Common myeloid progenitor, CD34-positive (primary cell): ENCODE results near the gene PRSS38.

ENCODE experiments used
- CTCF ChIA-PET: fragments of 350-600 bp; sonication (Branson Sonifier 250); formaldehyde crosslinking; loops from one replicate; lab custom pipeline; 2021; ENCODE audit warnings: antibody characterized with exemption; lab: Charles Lee
- POLR2A ChIA-PET: fragments of 350-600 bp; sonication (Branson Sonifier 250); formaldehyde crosslinking; loops from one replicate; lab custom pipeline; 2021; ENCODE audit warnings: antibody characterized with exemption; lab: Charles Lee
- DNase-seq, 3 donors: peaks; one replicate each; pipeline versions ENCODE4 v3.0.0 to v3.0.0-alpha.2; 2013
- H3K27ac ChIP-seq, 2 experiments: 1 replicate in 1 of 2; 2 replicates in 1 of 2; pipeline ENCODE4 v1.7.0; 2013; ENCODE audit warnings: inconsistent platforms in 2 of 2, low read length in 2 of 2, mild to moderate bottlenecking in 2 of 2, low read depth in 1 of 2, moderate library complexity in 1 of 2; ENCODE audit not compliant: severe bottlenecking in 2 of 2, insufficient read depth in 1 of 2, poor library complexity in 1 of 2
- H3K27me3 ChIP-seq, 5 experiments: replicated peaks in 2 of 5; 1 replicate in 3 of 5; 2 replicates in 2 of 5; pipeline versions ENCODE4 v1.6.1 to v1.7.0; 2013; ENCODE audit warnings: low read length in 4 of 5, mild to moderate bottlenecking in 2 of 5, moderate library complexity in 2 of 5, inconsistent platforms in 1 of 5; ENCODE audit not compliant: insufficient read depth in 5 of 5, control insufficient read depth in 4 of 5
- H3K36me3 ChIP-seq, 4 experiments: 1 replicate in 2 of 4; 2 replicates in 2 of 4; pipeline versions ENCODE4 v1.6.1 to v1.7.0; 2013; ENCODE audit warnings: low read length in 3 of 4, control low read depth in 1 of 4, mild to moderate bottlenecking in 1 of 4; ENCODE audit not compliant: control insufficient read depth in 4 of 4, insufficient read depth in 4 of 4
- H3K4me1 ChIP-seq, 4 experiments: 1 replicate in 3 of 4; 2 replicates in 1 of 4; pipeline versions ENCODE4 v1.6.1 to v1.7.1; 2013; ENCODE audit warnings: low read length in 3 of 4, mild to moderate bottlenecking in 3 of 4, control low read depth in 1 of 4, inconsistent platforms in 1 of 4, moderate library complexity in 1 of 4; ENCODE audit not compliant: control insufficient read depth in 4 of 4, insufficient read depth in 4 of 4; ENCODE audit errors: control extremely low read depth in 1 of 4
- H3K4me3 ChIP-seq, 7 experiments: 1 replicate in 4 of 7; 2 replicates in 3 of 7; pipeline versions ENCODE4 v1.5.1 to v1.7.0; 2013; ENCODE audit warnings: mild to moderate bottlenecking in 7 of 7, low read length in 6 of 7, moderate library complexity in 6 of 7, inconsistent platforms in 2 of 7, low read depth in 2 of 7, control low read depth in 1 of 7; ENCODE audit not compliant: insufficient read depth in 4 of 7, control insufficient read depth in 1 of 7; ENCODE audit errors: extremely low read depth in 1 of 7
- H3K9me3 ChIP-seq, 5 experiments: 1 replicate in 4 of 5; 2 replicates in 1 of 5; pipeline versions ENCODE4 v1.6.1 to v1.7.1; 2013; ENCODE audit warnings: low read length in 4 of 5, mild to moderate bottlenecking in 2 of 5, inconsistent platforms in 1 of 5, low read depth in 1 of 5, moderate library complexity in 1 of 5; ENCODE audit not compliant: control insufficient read depth in 4 of 5, insufficient read depth in 2 of 5; ENCODE audit errors: control extremely low read depth in 1 of 5
- WGBS: methylation state at CpG from one replicate; pipeline ENCODE4 v1.1.5; 2013; ENCODE audit not compliant: insufficient coverage; 5-methylcytosine and 5-hydroxymethylcytosine counted together

PRSS38 gene

GRCh38 chr1:227769047-227769935, 46.2 kb upstream of the PRSS38 start:
- POLR2A ChIA-PET, result no interaction called here
- peaks cover 11 to 49% (median 27%) of the 10 kb centered on the region in 4 experiments for H3K36me3 ChIP-seq
- H3K27me3 ChIP-seq, result no peaks in the 10 kb centered on the region
- CTCF ChIA-PET, result no interaction called here
- peaks cover 0 to 25% (median 19%) of the 10 kb centered on the region in 4 experiments for H3K4me1 ChIP-seq
- 96% methylated on average over 19 of the region's 20 CpGs for WGBS
- H3K9me3 ChIP-seq, result no peaks in the 10 kb centered on the region
- no peak for DNase-seq
- no peak overlapping the region for H3K4me3 ChIP-seq
- no peak overlapping the region for H3K27ac ChIP-seq

- DNase-seq, result no peak
- peaks cover 11 to 49% (median 29%) of the 10 kb centered on the region in 4 experiments for H3K36me3 ChIP-seq
- CTCF ChIA-PET, result no interaction called here
- no peak overlapping the region for H3K27ac ChIP-seq
- no peak overlapping the region for H3K4me3 ChIP-seq
- H3K27me3 ChIP-seq, result no peaks in the 10 kb centered on the region
- POLR2A ChIA-PET, result no interaction called here
- H3K9me3 ChIP-seq, result no peaks in the 10 kb centered on the region
- WGBS, result 99% methylated on average over 9 of the region's 15 CpGs
- peaks cover 0 to 22% (median 19%) of the 10 kb centered on the region in 4 experiments for H3K4me1 ChIP-seq
These were observed 45.5 kb upstream of the PRSS38 start for GRCh38 chr1:227769936-227770494.

GRCh38 chr1:227770812-227771211, 44.7 kb upstream of the PRSS38 start:
- no peaks in the 10 kb centered on the region for H3K27me3 ChIP-seq
- POLR2A ChIA-PET, result no interaction called here
- peaks cover 0 to 18% (median 14%) of the 10 kb centered on the region in 4 experiments for H3K4me1 ChIP-seq
- no peak overlapping the region for H3K4me3 ChIP-seq
- H3K27ac ChIP-seq, result no peak overlapping the region
- CTCF ChIA-PET, result no interaction called here
- H3K36me3 ChIP-seq, result peaks cover 13 to 49% (median 32%) of the 10 kb centered on the region in 4 experiments
- no peak for DNase-seq
- 99% methylated on average over 11 of the region's 13 CpGs for WGBS
- no peaks in the 10 kb centered on the region for H3K9me3 ChIP-seq

- peaks cover 15 to 53% (median 37%) of the 10 kb centered on the region in 4 experiments for H3K36me3 ChIP-seq
- 93% methylated on average over 3 of the region's 8 CpGs for whole genome bisulfite sequencing
These were observed 44.1 kb upstream of the PRSS38 start for GRCh38 chr1:227771326-227771725.

GRCh38 chr1:227771771-227772170, 43.7 kb upstream of the PRSS38 start:
- DNase-seq, result no peak
- peaks cover 17 to 57% (median 40%) of the 10 kb centered on the region in 4 experiments for H3K36me3 ChIP-seq
- H3K27ac ChIP-seq, result no peak overlapping the region
- CTCF ChIA-PET, result interaction anchor here (3.8 kb wide), 1 partner anchor 10 kb away, joined by 15 read pairs; no protein-coding TSS in a partner anchor
- POLR2A ChIA-PET, result no interaction called here
- no peak overlapping the region for H3K4me3 ChIP-seq
- peaks cover 0 to 8% (median 4%) of the 10 kb centered on the region in 4 experiments for H3K4me1 ChIP-seq
- H3K9me3 ChIP-seq, result no peaks in the 10 kb centered on the region
- 100% methylated on average over 4 of the region's 7 CpGs for WGBS
- no peaks in the 10 kb centered on the region for H3K27me3 ChIP-seq

More at GRCh38 chr1:227771326-227771725, 44.1 kb upstream of the PRSS38 start:
- DNase-seq, result no peak
- CTCF ChIA-PET, result no interaction called here
- Histone ChIP-seq H3K4me1 (peaks cover 0 to 13% (median 9%) of the 10 kb centered on the region in 4 experiments), H3K27me3 (no peaks in the 10 kb centered on the region), H3K9me3 (no peaks in the 10 kb centered on the region), H3K4me3 (no peak overlapping the region), H3K27ac (no peak overlapping the region)
- POLR2A ChIA-PET, result no interaction called here

GRCh38 chr1:227773558-227773957, 41.9 kb upstream of the PRSS38 start:
- Histone ChIP-seq H3K27ac (no peak overlapping the region), H3K9me3 (no peaks in the 10 kb centered on the region), H3K36me3 (peaks cover 9 to 43% (median 30%) of the 10 kb centered on the region in 4 experiments), H3K27me3 (no peaks in the 10 kb centered on the region), H3K4me3 (no peak overlapping the region), H3K4me1 (no peaks in the 10 kb centered on the region)
- WGBS, result 93% methylated on average over 12 of the region's 15 CpGs
- ChIA-PET POLR2A (no interaction called here), CTCF (interaction anchor here (3.8 kb wide), 1 partner anchor 12 kb away, joined by 15 read pairs; no protein-coding TSS in a partner anchor)
- DNase-seq, result no peak
